ENCODE data around the gene SCYL3. TPM values are rescaled to one million over a fixed set of nuclear protein-coding genes. Genes with fewer than 3 reads are reported as not detected.

The SCYL3 gene
- total RNA-seq, 1 experiment from 2014 or later, result 7.4 TPM

- H3K27ac Mint-ChIP-seq (ENCODE audit: low read depth, unreplicated experiment), result no peak overlapping the region
- TF ChIP-seq, protein P1, sequence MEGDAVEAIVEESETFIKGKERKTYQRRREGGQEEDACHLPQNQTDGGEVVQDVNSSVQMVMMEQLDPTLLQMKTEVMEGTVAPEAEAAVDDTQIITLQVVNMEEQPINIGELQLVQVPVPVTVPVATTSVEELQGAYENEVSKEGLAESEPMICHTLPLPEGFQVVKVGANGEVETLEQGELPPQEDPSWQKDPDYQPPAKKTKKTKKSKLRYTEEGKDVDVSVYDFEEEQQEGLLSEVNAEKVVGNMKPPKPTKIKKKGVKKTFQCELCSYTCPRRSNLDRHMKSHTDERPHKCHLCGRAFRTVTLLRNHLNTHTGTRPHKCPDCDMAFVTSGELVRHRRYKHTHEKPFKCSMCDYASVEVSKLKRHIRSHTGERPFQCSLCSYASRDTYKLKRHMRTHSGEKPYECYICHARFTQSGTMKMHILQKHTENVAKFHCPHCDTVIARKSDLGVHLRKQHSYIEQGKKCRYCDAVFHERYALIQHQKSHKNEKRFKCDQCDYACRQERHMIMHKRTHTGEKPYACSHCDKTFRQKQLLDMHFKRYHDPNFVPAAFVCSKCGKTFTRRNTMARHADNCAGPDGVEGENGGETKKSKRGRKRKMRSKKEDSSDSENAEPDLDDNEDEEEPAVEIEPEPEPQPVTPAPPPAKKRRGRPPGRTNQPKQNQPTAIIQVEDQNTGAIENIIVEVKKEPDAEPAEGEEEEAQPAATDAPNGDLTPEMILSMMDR (IDR thresholded peaks at IDR 0.05; ENCODE audit: unreplicated experiment), result no peak
- POLR2A ChIA-PET, result no interaction called here
- CTCF ChIA-PET, result interaction anchor here (0.6 kb wide), 1 partner anchor 561 kb away, joined by 3 read pairs; no protein-coding TSS in a partner anchor
- no peak for DNase-seq (ENCODE audit: unreplicated experiment)
- no peaks in the 10 kb centered on the region for H3K9me3 Mint-ChIP-seq (ENCODE audit: unreplicated experiment)
- no peaks in the 10 kb centered on the region for H3K36me3 Mint-ChIP-seq (ENCODE audit: insufficient read depth, unreplicated experiment)
- no peaks in the 10 kb centered on the region for H3K4me1 Mint-ChIP-seq (ENCODE audit: insufficient read depth, unreplicated experiment)
- no peaks in the 10 kb centered on the region for H3K27me3 Mint-ChIP-seq (ENCODE audit: insufficient read depth, unreplicated experiment)
- BruUV-seq (replicated peaks), result no TSS peak
- intact Hi-C loops (cut with micrococcal nuclease), result no loop called here
- H3K4me3 Mint-ChIP-seq (ENCODE audit: unreplicated experiment), result no peak overlapping the region
Measured at GRCh38 chr1:169901115-169901514, 7.4 kb upstream of the SCYL3 start.

- DNase-seq (ENCODE audit: unreplicated experiment), result no peak
- Mint-ChIP-seq H3K4me1 (ENCODE audit: insufficient read depth, unreplicated experiment) (no peaks in the 10 kb centered on the region), H3K27ac (ENCODE audit: low read depth, unreplicated experiment) (no peak overlapping the region), H3K4me3 (ENCODE audit: unreplicated experiment) (no peak overlapping the region), H3K36me3 (ENCODE audit: insufficient read depth, unreplicated experiment) (no peaks in the 10 kb centered on the region), H3K9me3 (ENCODE audit: unreplicated experiment) (no peaks in the 10 kb centered on the region), H3K27me3 (ENCODE audit: insufficient read depth, unreplicated experiment) (no peaks in the 10 kb centered on the region)
- ChIA-PET POLR2A (no interaction called here), CTCF (no interaction called here)
- intact Hi-C loops (cut with micrococcal nuclease), result no loop called here
- no TSS peak for BruUV-seq (replicated peaks)
- TF ChIP-seq, protein P1 (IDR thresholded peaks at IDR 0.05; ENCODE audit: unreplicated experiment), result no peak
Measured at GRCh38 chr1:169900571-169900970, 6.9 kb upstream of the SCYL3 start.

GRCh38 chr1:169899519-169900217, 6.0 kb upstream of the SCYL3 start:
- ChIA-PET POLR2A (interaction anchor here (0.5 kb wide), 1 partner anchor 975 kb away, joined by 5 read pairs; no protein-coding TSS in a partner anchor), CTCF (interaction anchor here (0.7 kb wide), 1 partner anchor 114 kb away, joined by 3 read pairs; no protein-coding TSS in a partner anchor)
- Mint-ChIP-seq H3K27ac (ENCODE audit: low read depth, unreplicated experiment) (no peak overlapping the region), H3K4me3 (ENCODE audit: unreplicated experiment) (no peak overlapping the region), H3K27me3 (ENCODE audit: insufficient read depth, unreplicated experiment) (no peaks in the 10 kb centered on the region), H3K4me1 (ENCODE audit: insufficient read depth, unreplicated experiment) (no peaks in the 10 kb centered on the region), H3K9me3 (ENCODE audit: unreplicated experiment) (no peaks in the 10 kb centered on the region), H3K36me3 (ENCODE audit: insufficient read depth, unreplicated experiment) (no peaks in the 10 kb centered on the region)
- no TSS peak for BruUV-seq (replicated peaks)
- no peak for DNase-seq (ENCODE audit: unreplicated experiment)
- TF ChIP-seq, protein P1 (IDR thresholded peaks at IDR 0.05; ENCODE audit: unreplicated experiment), result no peak
- intact Hi-C loops (cut with micrococcal nuclease), result no loop called here

DNA sequence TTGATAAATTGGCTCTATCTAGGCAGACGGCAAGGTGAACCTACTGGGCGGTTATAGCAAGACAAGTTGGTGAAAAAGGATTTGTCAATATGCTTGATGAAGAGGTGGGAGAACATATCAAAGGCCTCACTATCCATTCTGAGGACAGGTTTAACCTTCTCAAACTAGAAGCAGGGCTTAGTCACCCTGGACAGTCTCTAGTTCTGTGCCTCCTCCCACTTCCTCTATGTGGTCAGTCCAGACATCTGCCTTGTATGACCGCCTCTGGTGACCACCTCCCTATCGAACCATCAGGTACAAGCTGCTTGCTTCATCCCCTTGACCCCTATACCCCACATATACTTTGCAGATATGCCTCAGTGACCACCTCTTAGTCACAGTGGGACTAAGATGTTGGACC, 2.3 kb upstream of the SCYL3 start:
- Mint-ChIP-seq H3K27ac (ENCODE audit: low read depth, unreplicated experiment) (no peak overlapping the region), H3K9me3 (ENCODE audit: unreplicated experiment) (no peaks in the 10 kb centered on the region), H3K4me3 (ENCODE audit: unreplicated experiment) (no peak overlapping the region), H3K36me3 (ENCODE audit: insufficient read depth, unreplicated experiment) (no peaks in the 10 kb centered on the region), H3K27me3 (ENCODE audit: insufficient read depth, unreplicated experiment) (no peaks in the 10 kb centered on the region), H3K4me1 (ENCODE audit: insufficient read depth, unreplicated experiment) (peaks cover 16% of the 10 kb centered on the region)
- ChIA-PET CTCF (interaction anchor here (0.6 to 1.1 kb wide), 5 partner anchors 32 to 1033 kb away, joined by 3 to 6 read pairs (median 3); no protein-coding TSS in a partner anchor), POLR2A (no interaction called here)
- TF ChIP-seq, protein P1 (IDR thresholded peaks at IDR 0.05; ENCODE audit: unreplicated experiment), result no peak
- DNase-seq (ENCODE audit: unreplicated experiment), result no peak
- no TSS peak for BruUV-seq (replicated peaks)
- intact Hi-C loops (cut with micrococcal nuclease), result no loop called here
